Measurements from ENCODE around the gene CFTR.

CFTR gene

GRCh38 chr7:117661328-117661727, 181.5 kb downstream of the CFTR start:
- no peak overlapping the region for H2AFZ ChIP-seq (ENCODE audit: low read length)
- TF ChIP-seq, protein P1, sequence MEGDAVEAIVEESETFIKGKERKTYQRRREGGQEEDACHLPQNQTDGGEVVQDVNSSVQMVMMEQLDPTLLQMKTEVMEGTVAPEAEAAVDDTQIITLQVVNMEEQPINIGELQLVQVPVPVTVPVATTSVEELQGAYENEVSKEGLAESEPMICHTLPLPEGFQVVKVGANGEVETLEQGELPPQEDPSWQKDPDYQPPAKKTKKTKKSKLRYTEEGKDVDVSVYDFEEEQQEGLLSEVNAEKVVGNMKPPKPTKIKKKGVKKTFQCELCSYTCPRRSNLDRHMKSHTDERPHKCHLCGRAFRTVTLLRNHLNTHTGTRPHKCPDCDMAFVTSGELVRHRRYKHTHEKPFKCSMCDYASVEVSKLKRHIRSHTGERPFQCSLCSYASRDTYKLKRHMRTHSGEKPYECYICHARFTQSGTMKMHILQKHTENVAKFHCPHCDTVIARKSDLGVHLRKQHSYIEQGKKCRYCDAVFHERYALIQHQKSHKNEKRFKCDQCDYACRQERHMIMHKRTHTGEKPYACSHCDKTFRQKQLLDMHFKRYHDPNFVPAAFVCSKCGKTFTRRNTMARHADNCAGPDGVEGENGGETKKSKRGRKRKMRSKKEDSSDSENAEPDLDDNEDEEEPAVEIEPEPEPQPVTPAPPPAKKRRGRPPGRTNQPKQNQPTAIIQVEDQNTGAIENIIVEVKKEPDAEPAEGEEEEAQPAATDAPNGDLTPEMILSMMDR (IDR thresholded peaks at IDR 0.05; ENCODE audit: low read length) = no peak
- TF ChIP-seq EZH2 (optimal IDR thresholded peaks at IDR 0.05; ENCODE audit: low read depth, low read length) = no peak
- TF ChIP-seq EZH2phosphoT487 (IDR thresholded peaks at IDR 0.05; ENCODE audit: low read length) = no peak
- H3F3A ChIP-seq (ENCODE audit: insufficient read depth, low read length) = no peaks in the 10 kb centered on the region
- H3K9me2 ChIP-seq (replicated peaks; ENCODE audit: insufficient read depth, low read length) = no peaks in the 10 kb centered on the region
- H3K9me3 ChIP-seq (replicated peaks; ENCODE audit: insufficient read depth, low read length) = no peaks in the 10 kb centered on the region
- H3K27ac ChIP-seq (ENCODE audit: low read length) = no peak overlapping the region
- no peak overlapping the region for H3K4me2 ChIP-seq (ENCODE audit: low read depth, low read length)
- no peaks in the 10 kb centered on the region for H3K36me3 ChIP-seq (replicated peaks; ENCODE audit: insufficient read depth, low read length)
- H3K4me1 ChIP-seq (ENCODE audit: low read length) = peaks cover 10% of the 10 kb centered on the region
- H3K79me2 ChIP-seq (ENCODE audit: low read length) = no peaks in the 10 kb centered on the region
- H3K27me3 ChIP-seq (replicated peaks; ENCODE audit: insufficient read depth, low read length) = no peaks in the 10 kb centered on the region
- no peak overlapping the region for H3K4me3 ChIP-seq (ENCODE audit: low read length)
- H4K20me1 ChIP-seq (ENCODE audit: insufficient read depth, low read length) = no peaks in the 10 kb centered on the region
- no peak for DNase-seq
- H3K9ac ChIP-seq (ENCODE audit: low read length) = no peak overlapping the region

- TF ChIP-seq EZH2phosphoT487 (IDR thresholded peaks at IDR 0.05; ENCODE audit: low read length) = no peak
- no peak for TF ChIP-seq EZH2 (optimal IDR thresholded peaks at IDR 0.05; ENCODE audit: low read depth, low read length)
- TF ChIP-seq, protein P1 (IDR thresholded peaks at IDR 0.05; ENCODE audit: low read length) = no peak
- H3K9me3 ChIP-seq (replicated peaks; ENCODE audit: insufficient read depth, low read length) = no peaks in the 10 kb centered on the region
- 0 out of 2 replicates have a peak overlapping the region, but pooled peaks have one; percentile 2 for H3K4me2 ChIP-seq (ENCODE audit: low read depth, low read length)
- H3K4me3 ChIP-seq (ENCODE audit: low read length) = no peak overlapping the region
- H3K9ac ChIP-seq (ENCODE audit: low read length) = no peak overlapping the region
- no peak for DNase-seq
- H3K79me2 ChIP-seq (ENCODE audit: low read length) = no peaks in the 10 kb centered on the region
- H2AFZ ChIP-seq (ENCODE audit: low read length) = no peak overlapping the region
- H3K4me1 ChIP-seq (ENCODE audit: low read length) = peaks cover 10% of the 10 kb centered on the region
- H3K9me2 ChIP-seq (replicated peaks; ENCODE audit: insufficient read depth, low read length) = no peaks in the 10 kb centered on the region
- no peaks in the 10 kb centered on the region for H3F3A ChIP-seq (ENCODE audit: insufficient read depth, low read length)
- H3K27me3 ChIP-seq (replicated peaks; ENCODE audit: insufficient read depth, low read length) = no peaks in the 10 kb centered on the region
- H3K36me3 ChIP-seq (replicated peaks; ENCODE audit: insufficient read depth, low read length) = no peaks in the 10 kb centered on the region
- H3K27ac ChIP-seq (ENCODE audit: low read length) = no peak overlapping the region
- H4K20me1 ChIP-seq (ENCODE audit: insufficient read depth, low read length) = no peaks in the 10 kb centered on the region
Observed at GRCh38 chr7:117664047-117664446, 184.2 kb downstream of the CFTR start.

- no peak for DNase-seq
- Histone ChIP-seq H3K9ac (ENCODE audit: low read length) (no peak overlapping the region), H2AFZ (ENCODE audit: low read length) (no peak overlapping the region), H3K9me3 (replicated peaks; ENCODE audit: insufficient read depth, low read length) (no peaks in the 10 kb centered on the region), H3K27me3 (replicated peaks; ENCODE audit: insufficient read depth, low read length) (no peaks in the 10 kb centered on the region), H3K4me1 (ENCODE audit: low read length) (peaks cover 10% of the 10 kb centered on the region), H3K9me2 (replicated peaks; ENCODE audit: insufficient read depth, low read length) (no peaks in the 10 kb centered on the region), H3K4me3 (ENCODE audit: low read length) (no peak overlapping the region), H4K20me1 (ENCODE audit: insufficient read depth, low read length) (no peaks in the 10 kb centered on the region), H3K36me3 (replicated peaks; ENCODE audit: insufficient read depth, low read length) (no peaks in the 10 kb centered on the region), H3K79me2 (ENCODE audit: low read length) (no peaks in the 10 kb centered on the region), H3F3A (ENCODE audit: insufficient read depth, low read length) (no peaks in the 10 kb centered on the region), H3K27ac (ENCODE audit: low read length) (no peak overlapping the region), H3K4me2 (ENCODE audit: low read depth, low read length) (no peak overlapping the region)
- TF ChIP-seq, protein P1 (IDR thresholded peaks at IDR 0.05; ENCODE audit: low read length) = no peak
- TF ChIP-seq EZH2phosphoT487 (IDR thresholded peaks at IDR 0.05; ENCODE audit: low read length) = no peak
- TF ChIP-seq EZH2 (optimal IDR thresholded peaks at IDR 0.05; ENCODE audit: low read depth, low read length) = no peak
Observed at GRCh38 chr7:117665368-117665767, 185.5 kb downstream of the CFTR start.
